ENCODE measurements around the gene HBG2.
A peak's percentile ranks its signal among the peaks of the same experiment; 100 is the strongest.
"Not testable (repeated sequence)": the region's sequence is repeated elsewhere in the genome, so short reads cannot be mapped to it uniquely, and the experiment has no call there.

Gene HBG2

DNA sequence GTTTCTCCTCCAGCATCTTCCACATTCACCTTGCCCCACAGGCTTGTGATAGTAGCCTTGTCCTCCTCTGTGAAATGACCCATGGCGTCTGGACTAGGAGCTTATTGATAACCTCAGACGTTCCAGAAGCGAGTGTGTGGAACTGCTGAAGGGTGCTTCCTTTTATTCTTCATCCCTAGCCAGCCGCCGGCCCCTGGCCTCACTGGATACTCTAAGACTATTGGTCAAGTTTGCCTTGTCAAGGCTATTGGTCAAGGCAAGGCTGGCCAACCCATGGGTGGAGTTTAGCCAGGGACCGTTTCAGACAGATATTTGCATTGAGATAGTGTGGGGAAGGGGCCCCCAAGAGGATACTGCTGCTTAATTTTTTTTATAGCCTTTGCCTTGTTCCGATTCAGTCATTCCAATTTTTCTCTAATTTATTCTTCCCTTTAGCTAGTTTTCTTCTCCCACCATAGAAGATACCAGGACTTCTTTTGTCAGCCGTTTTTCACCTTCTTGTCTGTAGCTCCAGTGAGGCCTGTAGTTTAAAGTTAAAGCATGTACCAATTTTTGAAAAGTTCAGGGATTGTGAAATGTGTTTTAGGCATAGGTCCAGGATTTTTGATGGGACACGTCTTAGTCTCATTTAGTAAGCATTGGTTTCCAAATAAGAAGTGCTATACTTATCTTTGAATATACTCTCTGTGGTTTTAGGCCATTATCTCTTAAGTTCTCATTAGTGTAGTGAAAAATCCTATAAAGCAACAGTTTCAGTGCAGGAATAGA is at the start of gene HBG2:
TSS of gene HBG2 (minus strand) at position 136 of the 768 bp plus-strand sequence. CDS start at position 83, 53 bp downstream.
- not testable (repeated sequence) for DNase-seq

DNA sequence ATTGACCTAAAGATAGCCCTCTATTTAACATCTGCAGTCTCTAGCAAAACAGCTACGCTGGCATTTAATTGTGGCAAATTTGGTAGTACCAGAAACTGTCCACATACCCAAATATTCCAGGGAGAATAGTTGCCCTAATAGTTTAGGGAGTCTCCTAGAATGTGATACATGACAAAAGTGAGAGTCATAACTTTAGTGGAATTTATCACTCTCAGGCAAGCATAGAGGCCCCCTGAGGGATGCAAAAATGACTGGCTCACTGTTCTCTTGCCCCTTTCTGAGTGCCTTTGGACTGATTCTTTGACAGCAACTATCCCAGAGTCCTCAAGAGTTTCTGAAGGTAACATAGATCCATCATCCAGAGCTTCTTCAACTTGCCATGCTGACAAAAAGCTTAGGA is 49.5 kb upstream of the HBG2 start:
- DNase-seq = no peak

GRCh38 chr11:5303626-5304025 is 49.0 kb upstream of the HBG2 start:
- no peak for DNase-seq

- no peak for DNase-seq
Measured at GRCh38 chr11:5301846-5302245, 47.3 kb upstream of the HBG2 start, which contains the start of gene OR51B4. OR51B4 (minus strand) TSS chr11:5301946; CDS start chr11:5301946, 0 bp downstream.

DNA sequence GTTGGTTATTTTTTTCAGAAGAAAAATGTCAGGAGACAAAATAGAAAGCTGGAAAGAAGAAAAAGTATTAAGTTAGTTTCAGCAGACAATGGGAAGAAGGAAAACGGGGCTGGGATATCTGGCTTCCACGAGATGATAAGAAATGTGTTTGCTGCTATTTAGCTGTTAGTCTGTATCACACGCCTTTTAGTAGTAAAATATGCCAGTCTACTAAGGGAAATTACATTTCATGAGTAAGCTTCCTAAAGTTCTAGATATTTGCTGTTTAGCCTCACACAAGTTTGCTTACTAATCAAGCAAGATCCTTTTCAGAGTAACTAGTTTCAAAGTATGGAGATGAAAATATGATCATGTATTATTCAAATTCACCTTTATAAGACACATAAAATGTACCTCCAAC is 45.7 kb upstream of the HBG2 start:
- no peak for DNase-seq

DNA sequence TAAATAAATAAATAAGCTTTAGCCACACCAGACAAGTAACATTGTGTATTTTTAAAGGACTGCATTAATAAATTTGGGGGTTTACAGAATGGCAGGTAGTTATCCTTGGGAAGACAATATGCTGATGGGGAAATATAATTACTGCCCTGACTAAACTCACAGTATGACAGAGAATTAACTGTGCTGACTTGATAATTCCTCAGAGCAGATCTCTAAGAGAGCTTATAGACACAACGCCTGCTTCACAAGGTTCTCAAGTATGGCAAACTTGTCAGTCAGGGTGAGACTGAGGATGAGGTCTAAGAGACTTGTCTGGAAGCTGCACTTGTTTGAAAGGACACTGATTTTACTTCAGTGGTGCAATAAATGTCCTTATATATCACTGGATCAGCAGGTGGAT is 43.9 kb upstream of the HBG2 start:
- DNase-seq = no peak

DNA sequence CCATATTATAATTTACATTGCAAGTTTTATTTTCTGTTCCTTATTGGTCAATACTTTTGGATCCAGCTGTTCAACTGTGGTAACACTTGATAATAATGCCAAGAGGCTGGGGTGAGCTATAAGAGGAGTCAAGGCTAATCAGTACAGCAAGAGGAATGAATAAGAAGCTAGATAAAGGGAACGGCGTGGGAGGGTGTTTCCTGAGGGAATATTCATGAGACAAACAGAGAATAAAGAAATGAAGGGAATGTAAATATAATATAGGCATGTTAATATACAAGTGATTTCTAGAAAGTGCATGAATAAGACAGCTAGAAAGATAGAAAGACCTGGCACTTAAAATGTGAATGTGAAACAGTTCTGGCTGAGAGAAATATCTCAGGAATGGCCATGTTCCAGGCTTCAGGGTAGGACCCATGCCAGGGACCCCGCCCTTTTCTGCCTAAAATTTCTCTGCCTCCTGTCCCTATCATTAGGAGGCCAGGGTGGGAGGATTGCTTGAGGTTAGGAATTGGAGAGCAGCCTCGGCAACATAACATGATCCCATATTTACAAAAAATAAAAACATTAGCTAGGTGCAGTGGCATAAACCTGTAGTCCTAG is 43.2 kb upstream of the HBG2 start:
- DNase-seq = no peak

DNA sequence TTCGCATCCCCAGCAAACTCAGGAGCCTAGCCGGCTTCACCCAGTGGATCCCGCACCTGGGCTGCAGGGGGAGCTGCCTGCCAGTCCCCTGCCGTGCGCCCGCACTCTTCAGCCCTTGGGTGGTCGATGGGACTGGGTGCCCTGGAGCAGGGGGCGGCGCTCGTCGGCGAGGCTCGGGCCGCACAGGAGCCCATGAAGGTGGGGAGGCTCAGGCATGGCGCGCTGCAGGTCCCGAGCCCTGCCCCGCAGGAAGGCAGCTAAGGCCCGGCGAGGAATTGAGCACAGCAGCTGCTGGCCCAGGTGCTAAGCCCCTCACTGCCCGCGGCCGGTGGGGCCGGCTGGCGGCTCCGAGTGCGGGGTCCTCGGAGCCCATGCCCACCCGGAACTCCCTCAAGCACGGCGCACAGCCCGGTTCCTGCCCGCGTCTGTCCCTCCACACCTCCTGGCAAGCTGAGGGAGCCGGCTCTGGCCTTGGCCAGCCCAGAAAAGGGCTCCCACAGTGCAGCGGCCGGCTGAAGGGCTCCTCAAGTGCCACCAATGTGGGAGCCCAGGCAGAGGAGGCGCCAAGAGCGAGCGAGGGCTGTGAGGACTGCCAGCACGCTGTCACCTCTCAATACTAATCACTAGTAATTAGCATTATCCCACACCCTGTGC is 39.9 kb upstream of the HBG2 start:
- DNase-seq = not testable (repeated sequence)

DNA sequence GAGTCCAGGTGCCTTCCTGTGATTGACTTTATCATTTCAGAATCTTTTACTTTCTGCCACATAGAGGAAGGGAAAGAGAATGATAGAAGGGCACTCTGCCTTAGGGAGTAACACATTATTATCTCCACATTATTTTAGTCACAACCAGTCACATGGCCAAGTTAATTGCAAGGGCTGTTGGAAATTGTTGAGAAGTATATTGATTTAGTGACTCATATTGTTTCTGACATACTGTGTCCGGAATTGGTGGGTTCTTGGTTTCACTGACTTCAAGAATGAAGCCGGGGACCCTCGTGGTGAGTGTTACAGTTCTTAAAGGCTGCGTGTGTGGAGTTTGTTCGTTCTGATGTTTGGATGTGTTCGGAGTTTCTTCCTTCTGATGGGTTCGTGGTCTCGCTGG is 38.4 kb upstream of the HBG2 start:
- DNase-seq = no peak

- DNase-seq = peak; percentile 30
Measured at GRCh38 chr11:5291207-5291838, 36.7 kb upstream of the HBG2 start.

- DNase-seq = no peak
Measured at GRCh38 chr11:5290106-5290505, 35.5 kb upstream of the HBG2 start.

GRCh38 chr11:5289696-5290095 is 35.1 kb upstream of the HBG2 start:
- DNase-seq = no peak

- no peak for DNase-seq
Measured at GRCh38 chr11:5288906-5289550, 34.4 kb upstream of the HBG2 start.

DNA sequence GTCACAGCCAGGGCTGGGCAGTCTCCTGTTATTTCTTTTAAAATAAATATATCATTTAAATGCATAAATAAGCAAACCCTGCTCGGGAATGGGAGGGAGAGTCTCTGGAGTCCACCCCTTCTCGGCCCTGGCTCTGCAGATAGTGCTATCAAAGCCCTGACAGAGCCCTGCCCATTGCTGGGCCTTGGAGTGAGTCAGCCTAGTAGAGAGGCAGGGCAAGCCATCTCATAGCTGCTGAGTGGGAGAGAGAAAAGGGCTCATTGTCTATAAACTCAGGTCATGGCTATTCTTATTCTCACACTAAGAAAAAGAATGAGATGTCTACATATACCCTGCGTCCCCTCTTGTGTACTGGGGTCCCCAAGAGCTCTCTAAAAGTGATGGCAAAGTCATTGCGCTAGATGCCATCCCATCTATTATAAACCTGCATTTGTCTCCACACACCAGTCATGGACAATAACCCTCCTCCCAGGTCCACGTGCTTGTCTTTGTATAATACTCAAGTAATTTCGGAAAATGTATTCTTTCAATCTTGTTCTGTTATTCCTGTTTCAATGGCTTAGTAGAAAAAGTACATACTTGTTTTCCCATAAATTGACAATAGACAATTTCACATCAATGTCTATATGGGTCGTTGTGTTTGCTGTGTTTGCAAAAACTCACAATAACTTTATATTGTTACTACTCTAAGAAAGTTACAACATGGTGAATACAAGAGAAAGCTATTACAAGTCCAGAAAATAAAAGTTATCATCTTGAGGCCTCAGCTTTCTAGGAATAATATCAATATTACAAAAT is 33.7 kb upstream of the HBG2 start:
- no peak for DNase-seq

DNA sequence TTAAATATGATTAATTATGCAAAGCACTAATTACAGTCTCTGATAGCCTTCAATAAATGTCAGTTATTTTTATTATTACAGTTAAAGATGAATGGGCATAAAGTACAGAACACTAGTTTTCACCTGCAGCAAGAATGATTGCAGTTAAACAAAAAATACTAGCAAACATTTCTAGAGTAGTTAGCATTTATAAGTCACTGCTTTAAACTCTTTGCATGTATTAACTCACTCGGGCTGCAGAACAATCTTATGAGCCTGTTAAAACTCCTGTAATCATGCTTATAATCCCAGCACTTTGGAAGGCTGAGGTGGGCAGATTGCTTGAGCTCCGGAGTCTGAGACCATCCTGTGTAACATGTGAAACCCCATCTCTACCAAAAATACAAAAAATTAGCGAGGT is 32.3 kb upstream of the HBG2 start:
- no peak for DNase-seq

- DNase-seq = no peak
Measured at GRCh38 chr11:5286351-5286750, 31.8 kb upstream of the HBG2 start.

DNA sequence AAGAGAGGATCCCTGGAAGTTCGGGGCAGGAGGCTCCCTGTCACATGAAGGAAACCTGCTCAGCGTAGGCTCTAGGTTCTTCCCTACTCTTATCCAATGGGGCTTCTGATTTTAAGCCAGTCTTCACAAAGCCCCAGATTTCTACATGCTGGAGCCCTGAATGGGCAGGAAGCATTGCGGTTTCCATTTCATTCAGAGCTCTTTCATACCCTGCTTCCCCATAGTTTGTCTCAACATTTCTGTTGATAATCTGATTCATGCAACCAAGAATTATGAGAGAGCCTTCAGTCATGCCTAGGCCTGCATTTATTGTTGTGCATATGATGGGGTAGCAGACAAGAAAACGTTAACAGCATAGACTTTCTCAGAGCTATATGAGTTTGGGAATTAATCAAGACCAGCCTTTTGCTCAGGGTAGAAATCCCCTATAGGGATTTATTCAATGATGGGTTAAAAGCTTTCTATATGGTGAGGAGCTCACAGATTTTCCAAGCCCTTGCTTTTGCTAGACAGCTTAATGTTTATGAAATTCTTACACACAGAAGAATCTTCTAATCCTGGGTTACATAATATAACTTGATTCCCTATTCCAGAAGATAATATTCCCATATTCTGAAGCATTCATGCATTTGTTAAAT is 31.2 kb upstream of the HBG2 start:
- peak; percentile 6 for DNase-seq

DNA sequence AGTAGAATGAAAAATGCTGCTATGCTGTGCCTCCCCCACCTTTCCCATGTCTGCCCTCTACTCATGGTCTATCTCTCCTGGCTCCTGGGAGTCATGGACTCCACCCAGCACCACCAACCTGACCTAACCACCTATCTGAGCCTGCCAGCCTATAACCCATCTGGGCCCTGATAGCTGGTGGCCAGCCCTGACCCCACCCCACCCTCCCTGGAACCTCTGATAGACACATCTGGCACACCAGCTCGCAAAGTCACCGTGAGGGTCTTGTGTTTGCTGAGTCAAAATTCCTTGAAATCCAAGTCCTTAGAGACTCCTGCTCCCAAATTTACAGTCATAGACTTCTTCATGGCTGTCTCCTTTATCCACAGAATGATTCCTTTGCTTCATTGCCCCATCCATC is 30.1 kb upstream of the HBG2 start:
- DNase-seq = no peak

GRCh38 chr11:5283882-5284281 is 29.3 kb upstream of the HBG2 start:
- DNase-seq = no peak

DNA sequence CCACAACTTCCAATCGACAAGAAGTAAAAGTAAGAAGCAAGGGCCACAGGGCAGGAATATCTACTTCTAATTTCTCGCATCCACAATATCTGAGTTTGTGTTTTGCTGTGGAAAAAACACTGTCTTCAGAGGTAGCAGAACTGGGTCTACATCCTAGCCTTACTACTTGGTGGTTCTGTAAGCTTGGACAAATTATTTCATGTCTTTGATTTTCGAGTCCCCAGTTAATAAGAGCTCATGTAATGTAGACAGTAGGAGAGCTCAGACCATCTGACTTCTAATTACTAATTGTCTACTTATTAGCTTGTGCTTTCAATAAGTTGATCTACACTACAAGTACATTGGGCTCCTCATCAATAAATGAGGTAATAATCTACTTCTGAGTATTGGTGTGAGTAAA is 28.5 kb upstream of the HBG2 start:
- no peak for DNase-seq

DNA sequence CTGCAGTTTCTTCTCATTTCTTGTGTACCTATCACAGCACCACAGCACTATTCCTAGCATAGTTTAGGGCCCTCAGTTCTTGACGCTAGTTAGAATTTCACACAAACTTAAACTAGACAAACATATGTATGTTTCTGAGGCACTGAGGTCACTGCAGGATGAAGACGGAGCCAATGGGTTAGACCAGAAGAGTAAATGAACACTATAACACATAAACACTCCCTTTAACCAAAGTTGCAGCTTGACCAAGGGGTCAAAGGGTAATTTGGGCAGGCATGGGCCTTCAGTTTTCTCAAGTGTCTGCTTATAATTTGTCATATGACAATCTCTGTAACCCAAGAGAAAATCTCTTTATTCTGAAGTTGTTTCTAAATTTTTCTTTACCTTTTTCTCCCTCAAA is 28.0 kb upstream of the HBG2 start:
- DNase-seq = no peak

GRCh38 chr11:5281596-5281995 is 27.0 kb upstream of the HBG2 start:
- no peak for DNase-seq

Data from activated CD4-positive, alpha-beta T cell treated with anti-CD3 and anti-CD28 coated beads, Interleukin-2, amount 50 U/mL, for 16 hours (primary cell).